ENCODE data around the gene SLC44A4. TPM values are rescaled to one million over a fixed set of nuclear protein-coding genes. Genes with fewer than 3 reads are reported as not detected.

The SLC44A4 gene
- total RNA-seq, 1 experiment from 2014 or later, result 3.1 TPM

DNA sequence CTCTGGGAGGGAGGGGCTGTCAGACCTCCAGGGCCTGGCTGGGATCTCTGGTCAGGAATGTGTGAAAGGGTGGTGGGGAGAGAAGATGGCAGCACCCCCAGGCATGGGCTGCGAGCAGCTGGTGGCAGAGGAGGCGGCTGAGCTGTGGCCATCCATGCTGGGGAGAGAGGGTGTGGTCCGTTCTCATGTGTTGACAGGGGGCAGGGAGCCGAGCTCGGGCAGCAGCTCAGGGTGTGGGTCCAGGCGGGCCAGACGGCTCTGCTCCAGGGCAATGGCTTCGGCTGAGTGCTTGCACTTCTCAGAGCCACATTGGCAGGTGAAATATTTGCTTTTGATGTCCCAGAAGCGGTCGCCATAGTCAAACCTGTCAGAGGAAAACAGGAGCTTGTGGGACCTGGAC lies 1.1 kb upstream of the SLC44A4 start (continued):
- TF ChIP-seq, protein P1, sequence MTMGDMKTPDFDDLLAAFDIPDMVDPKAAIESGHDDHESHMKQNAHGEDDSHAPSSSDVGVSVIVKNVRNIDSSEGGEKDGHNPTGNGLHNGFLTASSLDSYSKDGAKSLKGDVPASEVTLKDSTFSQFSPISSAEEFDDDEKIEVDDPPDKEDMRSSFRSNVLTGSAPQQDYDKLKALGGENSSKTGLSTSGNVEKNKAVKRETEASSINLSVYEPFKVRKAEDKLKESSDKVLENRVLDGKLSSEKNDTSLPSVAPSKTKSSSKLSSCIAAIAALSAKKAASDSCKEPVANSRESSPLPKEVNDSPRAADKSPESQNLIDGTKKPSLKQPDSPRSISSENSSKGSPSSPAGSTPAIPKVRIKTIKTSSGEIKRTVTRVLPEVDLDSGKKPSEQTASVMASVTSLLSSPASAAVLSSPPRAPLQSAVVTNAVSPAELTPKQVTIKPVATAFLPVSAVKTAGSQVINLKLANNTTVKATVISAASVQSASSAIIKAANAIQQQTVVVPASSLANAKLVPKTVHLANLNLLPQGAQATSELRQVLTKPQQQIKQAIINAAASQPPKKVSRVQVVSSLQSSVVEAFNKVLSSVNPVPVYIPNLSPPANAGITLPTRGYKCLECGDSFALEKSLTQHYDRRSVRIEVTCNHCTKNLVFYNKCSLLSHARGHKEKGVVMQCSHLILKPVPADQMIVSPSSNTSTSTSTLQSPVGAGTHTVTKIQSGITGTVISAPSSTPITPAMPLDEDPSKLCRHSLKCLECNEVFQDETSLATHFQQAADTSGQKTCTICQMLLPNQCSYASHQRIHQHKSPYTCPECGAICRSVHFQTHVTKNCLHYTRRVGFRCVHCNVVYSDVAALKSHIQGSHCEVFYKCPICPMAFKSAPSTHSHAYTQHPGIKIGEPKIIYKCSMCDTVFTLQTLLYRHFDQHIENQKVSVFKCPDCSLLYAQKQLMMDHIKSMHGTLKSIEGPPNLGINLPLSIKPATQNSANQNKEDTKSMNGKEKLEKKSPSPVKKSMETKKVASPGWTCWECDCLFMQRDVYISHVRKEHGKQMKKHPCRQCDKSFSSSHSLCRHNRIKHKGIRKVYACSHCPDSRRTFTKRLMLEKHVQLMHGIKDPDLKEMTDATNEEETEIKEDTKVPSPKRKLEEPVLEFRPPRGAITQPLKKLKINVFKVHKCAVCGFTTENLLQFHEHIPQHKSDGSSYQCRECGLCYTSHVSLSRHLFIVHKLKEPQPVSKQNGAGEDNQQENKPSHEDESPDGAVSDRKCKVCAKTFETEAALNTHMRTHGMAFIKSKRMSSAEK (CRISPR knock-in tag; IDR thresholded peaks at IDR 0.05; ENCODE audit: borderline replicate concordance), result no peak
- TF ChIP-seq SMAD3 (CRISPR knock-in tag; IDR thresholded peaks at IDR 0.05; ENCODE audit: borderline replicate concordance) (no peak), PRDM15 (CRISPR knock-in tag; IDR thresholded peaks at IDR 0.05) (no peak), ZNF512 (CRISPR knock-in tag; IDR thresholded peaks at IDR 0.05; ENCODE audit: borderline replicate concordance) (no peak)

- no peak for TF ChIP-seq FOXJ3 (CRISPR knock-in tag; IDR thresholded peaks at IDR 0.05; ENCODE audit: borderline replicate concordance)
- TF ChIP-seq, protein P2, sequence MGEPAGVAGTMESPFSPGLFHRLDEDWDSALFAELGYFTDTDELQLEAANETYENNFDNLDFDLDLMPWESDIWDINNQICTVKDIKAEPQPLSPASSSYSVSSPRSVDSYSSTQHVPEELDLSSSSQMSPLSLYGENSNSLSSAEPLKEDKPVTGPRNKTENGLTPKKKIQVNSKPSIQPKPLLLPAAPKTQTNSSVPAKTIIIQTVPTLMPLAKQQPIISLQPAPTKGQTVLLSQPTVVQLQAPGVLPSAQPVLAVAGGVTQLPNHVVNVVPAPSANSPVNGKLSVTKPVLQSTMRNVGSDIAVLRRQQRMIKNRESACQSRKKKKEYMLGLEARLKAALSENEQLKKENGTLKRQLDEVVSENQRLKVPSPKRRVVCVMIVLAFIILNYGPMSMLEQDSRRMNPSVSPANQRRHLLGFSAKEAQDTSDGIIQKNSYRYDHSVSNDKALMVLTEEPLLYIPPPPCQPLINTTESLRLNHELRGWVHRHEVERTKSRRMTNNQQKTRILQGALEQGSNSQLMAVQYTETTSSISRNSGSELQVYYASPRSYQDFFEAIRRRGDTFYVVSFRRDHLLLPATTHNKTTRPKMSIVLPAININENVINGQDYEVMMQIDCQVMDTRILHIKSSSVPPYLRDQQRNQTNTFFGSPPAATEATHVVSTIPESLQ (CRISPR knock-in tag; IDR thresholded peaks at IDR 0.05), result no peak
- TF ChIP-seq PRDM15 (CRISPR knock-in tag; IDR thresholded peaks at IDR 0.05), result no peak
- no peak for TF ChIP-seq CTCF (IDR thresholded peaks at IDR 0.05)
- TF ChIP-seq, protein P3, sequence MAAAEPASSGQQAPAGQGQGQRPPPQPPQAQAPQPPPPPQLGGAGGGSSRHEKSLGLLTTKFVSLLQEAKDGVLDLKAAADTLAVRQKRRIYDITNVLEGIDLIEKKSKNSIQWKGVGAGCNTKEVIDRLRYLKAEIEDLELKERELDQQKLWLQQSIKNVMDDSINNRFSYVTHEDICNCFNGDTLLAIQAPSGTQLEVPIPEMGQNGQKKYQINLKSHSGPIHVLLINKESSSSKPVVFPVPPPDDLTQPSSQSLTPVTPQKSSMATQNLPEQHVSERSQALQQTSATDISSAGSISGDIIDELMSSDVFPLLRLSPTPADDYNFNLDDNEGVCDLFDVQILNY (CRISPR knock-in tag; IDR thresholded peaks at IDR 0.05), result no peak
- TF ChIP-seq, protein P4, sequence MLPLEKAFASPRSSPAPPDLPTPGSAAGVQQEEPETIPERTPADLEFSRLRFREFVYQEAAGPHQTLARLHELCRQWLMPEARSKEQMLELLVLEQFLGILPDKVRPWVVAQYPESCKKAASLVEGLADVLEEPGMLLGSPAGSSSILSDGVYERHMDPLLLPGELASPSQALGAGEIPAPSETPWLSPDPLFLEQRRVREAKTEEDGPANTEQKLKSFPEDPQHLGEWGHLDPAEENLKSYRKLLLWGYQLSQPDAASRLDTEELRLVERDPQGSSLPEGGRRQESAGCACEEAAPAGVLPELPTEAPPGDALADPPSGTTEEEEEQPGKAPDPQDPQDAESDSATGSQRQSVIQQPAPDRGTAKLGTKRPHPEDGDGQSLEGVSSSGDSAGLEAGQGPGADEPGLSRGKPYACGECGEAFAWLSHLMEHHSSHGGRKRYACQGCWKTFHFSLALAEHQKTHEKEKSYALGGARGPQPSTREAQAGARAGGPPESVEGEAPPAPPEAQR (CRISPR knock-in tag; IDR thresholded peaks at IDR 0.05), result no peak
- H3K9me3 Mint-ChIP-seq, result no peaks in the 10 kb centered on the region
- H3K4me1 Mint-ChIP-seq, result peaks cover 6% of the 10 kb centered on the region
- no peak for ATAC-seq
- CTCF ChIA-PET, result interaction anchor here (0.8 to 2.1 kb wide), 5 partner anchors 9 to 189 kb away, joined by 3 to 7 read pairs (median 3); partner anchors contain the start of gene NEU1
- DNase-seq (ENCODE audit: low spot score), result no peak
- peaks cover 36% of the 10 kb centered on the region for H3K36me3 Mint-ChIP-seq
- POLR2A ChIA-PET, result no interaction called here
- no peaks in the 10 kb centered on the region for H3K27me3 Mint-ChIP-seq (ENCODE audit: low read depth)
- peak overlapping the region; percentile 48 for H3K4me3 Mint-ChIP-seq
- peak overlapping the region; percentile 94 for H3K27ac Mint-ChIP-seq
Measured at GRCh38 chr6:31879143-31879542, 346 bp upstream of the SLC44A4 start.

All from WTC11 (cell line).